Limb (tissue), 2 donors: ENCODE results near the gene MACF1.
"Not testable (repeated sequence)": the region's sequence is repeated elsewhere in the genome, so short reads cannot be mapped to it uniquely, and the experiment has no call there.

Source experiments
- DNase-seq, 2 donors: peaks; one replicate each; pipeline ENCODE4 v3.0.0-alpha.2; 2016; ENCODE audit errors: extremely low spot score in 2 of 2

The MACF1 gene

GRCh38 chr1:39178541-39179431 is 25.7 kb upstream of the MACF1 start:
- DNase-seq = no peak

DNA sequence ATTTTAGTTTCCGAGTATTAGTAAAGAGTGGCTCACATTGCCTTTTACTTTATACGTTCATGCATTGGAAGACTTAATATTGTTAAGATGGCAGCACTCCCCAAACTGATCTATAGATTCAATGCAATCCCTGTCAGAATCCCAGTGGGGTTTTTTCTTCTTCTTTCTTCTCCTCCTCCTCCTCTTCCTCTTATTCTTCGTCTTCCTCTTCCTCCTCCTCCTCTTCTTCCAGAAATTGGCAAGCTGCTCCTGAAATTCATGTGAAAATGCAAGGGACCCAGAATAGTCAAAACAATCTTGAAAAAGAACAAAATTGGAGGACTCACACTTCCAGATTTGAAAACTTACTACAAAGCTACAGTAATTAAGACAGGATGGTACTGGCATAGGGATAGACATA is 23.2 kb upstream of the MACF1 start:
- no peak for DNase-seq

- DNase-seq = no peak
These were observed 21.7 kb upstream of the MACF1 start for GRCh38 chr1:39182804-39183203.

GRCh38 chr1:39183503-39184353 is 20.8 kb upstream of the MACF1 start:
- peak; percentile 43 to 65 for DNase-seq

DNA sequence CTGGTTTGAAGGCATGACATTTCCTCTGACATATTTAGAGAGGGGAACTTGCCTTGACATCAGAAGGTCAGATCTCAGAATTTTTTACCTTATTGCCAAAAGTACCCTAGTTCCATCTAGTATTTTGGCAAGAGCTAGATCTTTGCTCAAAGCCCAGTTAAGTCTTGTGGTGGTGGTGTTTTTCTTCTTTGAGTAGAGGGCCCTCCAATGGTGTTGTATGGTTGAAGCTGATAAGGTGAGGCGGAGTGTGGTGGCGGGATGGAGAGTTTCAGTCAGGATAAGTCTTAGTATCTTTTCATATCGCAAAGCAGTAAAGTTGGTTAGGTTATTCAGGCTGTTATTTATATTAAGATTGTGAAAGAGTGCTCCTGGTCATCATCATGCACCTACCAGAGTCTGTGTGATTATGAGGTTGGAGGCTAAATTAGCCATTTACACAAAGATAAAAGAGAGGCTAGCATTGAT is 20.1 kb upstream of the MACF1 start:
- DNase-seq = no peak

DNA sequence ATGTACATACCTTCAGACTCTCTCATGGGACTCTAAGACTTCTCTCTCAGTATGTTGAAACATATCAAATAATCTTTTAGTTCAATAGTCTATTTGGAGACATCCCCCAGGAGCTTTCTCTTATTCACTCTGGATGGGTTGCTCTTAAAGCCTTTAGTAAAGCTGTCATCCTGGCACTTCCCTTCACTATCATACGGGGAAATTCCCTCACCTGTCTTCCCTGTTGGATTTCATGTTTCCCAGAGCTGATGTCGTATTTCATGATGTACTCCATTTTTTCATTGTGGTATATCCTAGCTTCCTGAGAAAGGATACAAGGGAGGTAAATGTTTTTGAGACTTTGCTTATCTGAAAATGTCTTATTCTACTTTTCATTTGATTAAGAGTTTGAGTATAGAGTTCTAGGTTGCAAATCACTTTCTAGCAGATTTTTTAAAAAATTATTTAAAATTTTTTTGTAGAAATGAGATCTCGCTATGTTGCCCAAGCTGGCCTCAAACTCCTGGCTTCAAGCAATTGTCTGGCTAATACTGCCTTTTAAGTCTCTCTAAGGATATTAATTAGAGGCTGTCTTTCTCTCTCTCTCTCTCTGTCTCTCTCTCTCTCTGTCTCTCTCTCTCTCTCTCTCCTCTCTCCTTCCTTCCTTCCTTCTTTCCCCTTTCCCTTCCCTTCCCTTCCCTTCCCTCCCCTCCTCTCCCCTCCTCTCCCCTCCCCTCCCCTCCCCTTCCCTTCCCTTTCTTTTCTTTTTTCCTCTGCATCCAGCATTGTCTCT is 17.0 kb upstream of the MACF1 start:
- no peak for DNase-seq

GRCh38 chr1:39189592-39190041 is 14.9 kb upstream of the MACF1 start:
- DNase-seq = no peak

DNA sequence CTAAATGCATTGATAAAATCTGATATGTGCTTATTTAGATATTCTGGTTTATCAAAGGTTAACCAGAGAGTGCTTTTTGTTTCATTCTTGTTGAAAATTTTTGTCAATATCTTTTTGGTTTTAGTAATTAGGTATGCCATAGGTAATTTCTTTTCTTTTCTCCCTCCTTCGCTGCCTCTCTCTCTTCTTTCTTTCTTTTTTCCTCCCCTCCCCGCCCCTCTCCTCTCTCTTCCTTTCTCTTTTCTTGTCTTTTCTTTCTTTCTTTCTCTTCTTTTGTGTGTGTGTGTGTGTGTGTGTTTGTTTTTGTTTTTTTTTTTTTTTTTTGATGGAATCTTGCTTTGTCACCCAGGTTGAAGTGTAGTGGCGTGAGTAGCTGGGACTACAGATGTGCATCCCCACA is 14.4 kb upstream of the MACF1 start:
- no peak for DNase-seq

GRCh38 chr1:39194398-39195051 is 10.0 kb upstream of the MACF1 start:
- no peak for DNase-seq

GRCh38 chr1:39195166-39196111 is 9.1 kb upstream of the MACF1 start:
- no peak for DNase-seq

DNA sequence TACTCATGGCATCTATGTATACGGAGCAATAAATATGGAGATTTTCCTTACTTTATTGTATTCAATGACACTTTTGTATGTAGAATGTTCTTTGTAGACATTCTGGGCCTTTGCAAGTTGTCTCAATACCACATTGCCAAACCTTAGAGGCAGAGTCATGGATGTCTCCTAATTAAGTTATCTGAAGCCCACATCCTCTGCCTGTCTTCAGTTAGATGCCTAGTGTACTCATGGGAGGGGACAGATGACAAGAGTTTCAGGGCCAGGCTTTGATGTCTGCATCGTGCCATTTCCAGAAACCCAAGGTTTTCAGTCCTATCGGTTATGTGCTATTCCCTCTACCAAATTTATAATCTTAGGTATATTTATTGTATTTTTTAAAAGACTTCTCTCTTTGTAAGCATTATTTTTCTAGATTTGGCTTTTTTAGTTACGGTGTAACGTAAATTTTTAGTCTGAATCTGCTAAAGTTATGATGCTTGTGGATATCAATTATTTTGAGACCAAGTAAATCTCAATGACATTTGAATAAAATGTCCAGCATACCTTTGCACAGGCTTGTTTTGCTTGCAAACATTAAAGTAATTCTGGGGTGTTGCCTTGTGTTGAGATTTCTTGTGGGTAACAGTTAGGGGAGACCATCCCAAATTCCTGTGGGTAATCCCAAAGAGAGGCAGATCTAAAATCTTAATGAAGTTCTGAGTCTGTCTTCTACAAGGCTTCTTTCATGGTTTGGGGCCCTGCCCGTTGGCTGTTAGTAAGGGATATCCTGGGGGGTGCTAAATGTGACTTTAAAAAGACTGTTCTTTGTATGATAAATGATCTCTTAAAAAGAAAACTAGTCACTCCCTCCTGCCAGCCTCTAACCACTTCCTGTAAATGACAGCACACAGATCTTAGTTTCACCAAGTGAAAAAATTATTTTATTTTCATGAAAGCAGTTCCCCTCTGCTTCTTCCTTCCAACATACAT is 8.0 kb upstream of the MACF1 start:
- DNase-seq = no peak

GRCh38 chr1:39199593-39199992 is 4.9 kb upstream of the MACF1 start:
- DNase-seq = no peak

- peak in 1 of 2 donors; percentile 38 for DNase-seq
These were observed 746 bp downstream of the MACF1 start for GRCh38 chr1:39205102-39205780.

DNA sequence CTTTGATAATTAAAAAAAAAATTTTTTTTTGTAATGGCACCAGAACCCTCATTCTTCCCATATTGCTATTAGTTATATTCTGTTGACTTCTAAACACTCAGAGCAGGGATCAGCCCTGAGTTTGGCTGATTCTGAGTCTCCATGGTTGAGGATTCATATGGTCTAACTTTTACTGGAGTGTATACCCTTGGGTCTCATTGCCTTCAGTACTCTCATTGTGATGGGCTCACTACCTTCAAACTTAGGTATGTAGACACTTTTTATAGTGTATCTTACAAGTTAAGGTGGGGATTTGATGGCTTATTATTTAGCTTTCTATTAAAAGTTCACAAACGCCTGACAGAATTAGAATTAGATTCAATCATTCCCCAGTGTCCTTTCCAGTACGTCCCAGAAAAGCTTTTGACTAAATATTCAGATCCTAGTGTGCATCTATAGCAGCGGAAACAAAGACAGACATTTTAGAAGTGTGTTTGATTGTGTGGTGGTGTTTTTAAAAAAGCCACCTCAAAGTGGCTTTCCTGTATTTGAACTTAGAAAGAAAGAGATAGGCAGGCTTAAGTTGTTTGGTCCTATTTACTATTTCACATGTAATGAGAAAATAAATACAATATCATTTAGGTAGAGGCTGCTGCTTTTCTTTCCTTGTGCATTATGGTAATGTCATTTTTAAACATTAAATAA is 1.4 kb downstream of the MACF1 start:
- DNase-seq = no peak

DNA sequence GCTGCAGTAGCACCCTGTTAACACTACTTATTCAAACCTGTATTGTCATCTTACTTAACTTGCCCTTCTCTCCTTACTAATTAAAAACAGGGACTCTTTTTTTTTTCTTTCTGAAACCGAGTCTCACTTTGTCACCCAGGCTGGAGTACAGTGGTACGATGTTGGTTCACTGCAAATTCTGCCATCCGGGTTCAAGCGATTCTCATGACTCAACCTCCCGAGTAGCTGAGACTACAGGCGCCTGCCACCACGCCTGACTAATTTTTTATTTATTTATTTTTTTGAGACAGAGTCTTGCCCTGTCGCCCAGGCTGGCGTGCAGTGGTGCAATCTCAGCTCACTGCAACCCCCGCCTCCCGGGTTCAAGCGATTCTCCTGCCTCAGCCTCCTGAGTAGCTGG is 3.9 kb downstream of the MACF1 start:
- not testable (repeated sequence) for DNase-seq

DNA sequence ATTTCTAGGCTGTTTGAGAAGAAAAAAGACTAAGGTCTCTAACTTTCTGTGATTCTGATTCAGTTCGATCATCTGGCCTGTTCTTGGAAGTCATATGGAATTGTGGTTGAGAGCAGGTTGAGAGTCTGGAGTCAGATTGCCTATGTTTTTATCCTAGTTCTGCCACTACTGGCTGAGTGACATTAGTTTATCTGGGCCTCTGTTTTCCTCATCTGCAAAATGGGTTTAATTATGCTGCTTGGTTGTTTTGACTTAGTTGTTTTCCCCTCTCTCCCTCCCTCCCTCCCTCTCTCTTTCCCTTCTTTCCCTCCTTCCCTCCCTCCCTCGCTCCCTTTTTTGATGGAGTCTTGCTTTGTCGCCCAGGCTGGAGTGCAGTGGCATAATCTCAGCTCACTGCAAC is 6.2 kb downstream of the MACF1 start:
- DNase-seq = no peak

DNA sequence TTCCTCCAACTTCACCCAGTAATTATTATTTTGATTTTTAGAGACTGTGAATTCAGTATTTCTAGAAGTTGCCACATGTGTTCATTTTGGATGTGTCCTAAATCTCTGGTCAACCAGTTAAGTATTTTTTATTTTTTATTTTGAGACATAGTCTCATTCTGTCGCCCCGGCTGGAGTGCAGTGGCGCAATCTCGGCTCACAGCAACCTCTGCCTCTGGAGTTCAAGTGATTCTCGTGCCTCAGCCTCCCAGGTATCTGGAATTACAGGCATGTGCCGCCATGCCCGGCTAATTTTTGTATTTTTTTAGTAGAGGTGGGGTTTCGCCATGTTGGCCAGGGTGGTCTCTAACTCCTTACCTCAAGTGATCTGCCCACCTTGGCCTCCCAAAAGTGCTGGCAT is 8.0 kb downstream of the MACF1 start:
- DNase-seq = no peak
